Stimulated activated CD8-positive, alpha-beta memory T cell treated with anti-CD3 and anti-CD28 coated beads, Interleukin-7, amount 100 ng/mL, for 1 hour (primary cell): ENCODE measurements around the gene STAB2.
A peak's percentile ranks its signal among the peaks of the same experiment; 100 is the strongest.

Source experiments
- DNase-seq, 2 donors: peaks; one replicate each; pipeline ENCODE4 v3.0.0-alpha.2; 2020; ENCODE audit warnings: low read depth in 2 of 2

STAB2 gene

DNA sequence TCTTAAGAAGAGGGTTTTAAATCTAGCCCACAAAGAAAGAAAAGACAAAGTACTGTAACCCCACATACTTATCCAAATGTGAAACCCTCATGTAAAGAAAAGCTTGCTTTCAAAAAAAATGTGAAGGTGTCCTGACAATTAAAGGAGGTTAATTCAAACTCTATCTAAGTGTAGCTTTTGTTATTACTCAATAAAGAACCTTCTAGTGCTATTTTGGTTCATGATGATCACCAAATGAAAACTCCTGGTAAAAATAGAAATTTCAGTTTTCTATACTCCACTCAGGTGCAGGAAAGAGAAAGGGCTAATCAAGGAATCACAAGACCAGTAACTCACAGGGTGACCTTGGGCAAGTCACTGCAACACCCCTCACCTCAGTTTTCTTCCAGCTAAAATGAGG lies 1.6 kb downstream of the STAB2 start:
- DNase-seq = no peak

DNA sequence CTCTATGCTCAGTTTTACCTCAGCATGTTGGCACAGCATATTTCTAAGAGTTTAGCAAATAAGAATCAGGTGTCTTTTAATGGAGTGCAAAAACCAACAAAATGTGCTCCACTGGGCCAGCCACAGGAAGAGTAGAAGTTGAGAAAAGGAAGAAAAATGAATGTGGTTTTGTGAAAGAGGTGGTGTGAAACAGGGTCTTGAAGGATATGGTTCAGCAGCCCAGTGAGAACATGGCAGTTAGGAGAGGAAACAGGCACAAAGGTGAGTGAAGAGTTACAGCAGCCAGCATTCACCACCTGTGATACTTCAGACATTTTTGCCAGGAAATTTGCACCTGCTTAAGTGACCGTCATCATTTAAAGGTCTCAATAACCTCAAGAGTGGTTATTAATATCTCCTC lies 2.4 kb downstream of the STAB2 start:
- DNase-seq = no peak

- DNase-seq = no peak
Measured at GRCh38 chr12:103590271-103590670, 3.2 kb downstream of the STAB2 start.

DNA sequence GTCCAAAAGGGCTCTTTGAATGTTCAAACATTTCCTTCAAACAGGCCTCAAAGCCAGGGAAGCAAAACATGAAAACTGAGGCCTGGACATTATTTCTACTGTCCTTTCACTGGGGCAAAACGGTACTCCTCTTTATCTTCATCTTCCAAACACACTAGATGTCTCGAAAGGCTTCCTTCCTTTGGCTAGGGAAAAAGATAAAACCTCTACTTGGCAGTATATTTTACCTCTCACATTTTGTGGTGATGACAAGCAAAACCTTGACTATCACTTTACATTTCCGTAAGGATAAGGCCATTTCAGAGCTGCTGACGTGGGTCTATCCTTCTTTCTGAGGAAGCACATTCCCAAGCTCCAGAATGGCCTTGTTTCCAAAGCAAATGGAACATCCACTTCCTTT lies 9.9 kb downstream of the STAB2 start:
- DNase-seq = no peak

DNA sequence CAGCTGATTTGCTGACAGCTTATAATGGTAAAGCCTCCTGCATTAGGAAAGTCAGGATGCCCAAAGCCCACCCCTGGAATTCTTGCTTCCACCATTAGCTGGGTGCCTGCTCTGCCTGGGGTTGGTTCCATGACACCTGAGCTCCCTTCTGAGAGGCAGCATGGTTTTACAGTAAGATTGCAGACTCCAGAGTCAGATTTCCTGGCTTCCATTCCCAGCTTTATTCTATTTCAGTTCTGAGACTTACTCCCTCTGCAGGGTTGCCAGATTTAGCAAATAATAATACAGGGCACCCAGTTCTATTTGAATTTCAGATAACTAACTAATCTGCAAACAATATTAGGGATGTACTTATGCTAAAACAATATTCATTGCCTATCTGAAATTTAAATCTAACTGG lies 12.2 kb downstream of the STAB2 start:
- no peak for DNase-seq

DNA sequence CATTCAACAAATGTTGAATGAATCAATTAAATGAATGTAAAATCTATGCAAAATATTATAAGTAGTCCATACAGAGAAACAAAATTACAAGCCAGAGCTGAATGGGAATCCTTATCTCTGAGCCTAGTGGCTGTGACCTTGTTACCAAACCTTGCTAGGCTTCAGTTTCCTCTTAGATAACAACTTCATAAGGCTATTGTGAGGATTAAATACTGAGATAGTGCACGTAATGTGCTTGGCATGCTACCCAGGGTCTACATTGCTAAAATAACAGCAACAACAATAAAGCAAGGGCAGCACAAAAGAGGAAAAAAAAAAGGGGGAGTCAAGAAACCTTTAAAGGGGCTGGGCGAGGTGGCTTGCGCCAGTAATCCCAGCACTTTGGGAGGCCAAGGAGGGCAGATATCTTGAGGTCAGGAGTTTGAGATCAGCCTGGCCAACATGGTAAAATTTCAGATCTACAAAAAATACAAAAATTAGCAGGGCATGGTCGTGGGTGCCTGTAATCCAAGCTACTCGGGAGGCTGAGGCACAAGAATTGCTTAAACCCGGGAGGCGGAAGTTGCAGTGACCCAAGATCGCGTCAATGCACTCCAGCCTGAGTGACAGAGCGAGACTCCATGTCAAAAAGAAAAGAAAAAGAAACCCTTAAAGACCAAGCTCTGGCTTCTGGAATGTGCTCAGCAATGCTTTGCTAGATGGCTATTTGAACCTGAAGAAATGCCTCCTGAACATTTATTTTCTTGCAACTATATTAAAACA lies 14.1 kb downstream of the STAB2 start:
- no peak for DNase-seq

DNA sequence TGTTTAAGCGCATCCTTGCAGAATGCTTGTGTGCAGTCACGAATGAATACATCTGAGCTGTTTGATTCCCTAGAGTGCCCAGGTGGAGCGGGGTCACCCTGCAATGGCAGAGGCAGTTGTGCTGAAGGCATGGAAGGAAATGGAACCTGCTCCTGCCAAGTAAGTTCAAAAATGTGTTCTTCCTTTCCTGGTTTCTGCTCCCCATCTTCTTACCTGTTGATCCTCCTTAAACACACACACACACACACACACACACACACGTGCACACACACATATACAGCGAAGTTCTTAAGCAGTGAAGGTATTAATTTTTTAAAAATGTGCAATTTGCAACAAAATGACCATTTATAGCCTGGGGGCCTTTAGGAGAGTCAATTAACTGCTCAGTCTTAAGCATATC lies 33.3 kb downstream of the STAB2 start:
- DNase-seq = no peak

- DNase-seq = no peak
Measured at GRCh38 chr12:103623716-103624115, 36.6 kb downstream of the STAB2 start.

DNA sequence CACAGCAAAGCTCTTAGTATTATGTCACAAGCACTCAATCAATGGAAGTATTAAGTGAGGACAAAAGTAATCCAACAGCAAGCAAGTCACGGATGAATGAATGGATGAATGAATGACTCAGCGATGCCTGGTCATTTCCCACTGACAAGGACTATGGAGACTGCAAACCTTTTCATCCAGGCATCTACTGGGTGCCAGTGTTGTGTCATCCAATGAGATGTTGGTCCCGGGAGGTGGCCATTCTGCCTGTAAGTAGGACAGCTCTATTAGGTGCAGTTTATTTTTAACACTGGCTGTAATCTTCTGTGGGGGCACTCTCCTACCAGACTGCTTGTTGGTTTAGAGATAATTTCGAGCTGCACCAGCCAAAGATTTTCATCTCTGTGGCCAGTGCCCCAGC lies 39.4 kb downstream of the STAB2 start:
- no peak for DNase-seq

DNA sequence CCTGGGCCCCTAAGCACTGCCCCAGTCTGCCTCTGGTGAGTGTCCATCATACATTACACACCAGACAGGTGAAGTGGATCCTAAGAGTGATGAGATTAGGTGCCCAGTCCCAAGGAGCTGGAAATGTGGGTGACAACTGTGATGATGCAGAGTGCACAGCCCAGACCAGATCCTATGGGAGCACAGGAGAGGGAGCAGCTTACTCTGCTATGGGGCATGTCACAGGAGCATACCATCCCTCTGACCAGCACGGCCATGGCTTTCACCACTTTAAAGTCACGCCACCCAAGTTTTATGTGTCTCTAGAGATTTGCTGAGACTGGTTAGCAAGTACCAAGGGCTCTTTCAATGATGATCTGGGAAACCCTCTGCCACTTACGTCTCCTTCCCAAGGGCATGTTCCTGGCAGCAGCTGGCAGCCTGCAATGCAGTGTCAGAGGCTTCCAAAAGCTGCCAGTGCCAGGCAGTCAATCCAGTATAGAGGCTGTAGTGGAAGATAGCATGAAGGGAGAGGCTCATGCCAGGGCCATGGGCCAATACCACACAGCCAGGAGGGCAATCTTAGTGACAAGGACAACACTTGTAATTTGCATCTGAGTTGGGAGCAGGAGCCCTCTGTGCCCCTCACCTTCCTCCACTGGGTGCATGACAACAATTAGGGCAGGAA lies 40.2 kb downstream of the STAB2 start:
- DNase-seq = no peak

- DNase-seq = peak in 1 of 2 donors; percentile 2
Measured at GRCh38 chr12:103632554-103633216, 45.6 kb downstream of the STAB2 start.

- DNase-seq = no peak
Measured at GRCh38 chr12:103634732-103635131, 47.7 kb downstream of the STAB2 start.

- no peak for DNase-seq
Measured at GRCh38 chr12:103635419-103635818, 48.3 kb downstream of the STAB2 start.

- DNase-seq = no peak
Measured at GRCh38 chr12:103637021-103637420, 49.9 kb downstream of the STAB2 start.

GRCh38 chr12:103637429-103637828 lies 50.4 kb downstream of the STAB2 start:
- DNase-seq = no peak

GRCh38 chr12:103639983-103640382 lies 52.9 kb downstream of the STAB2 start:
- DNase-seq = no peak

- DNase-seq = no peak
Measured at GRCh38 chr12:103640410-103640809, 53.3 kb downstream of the STAB2 start.

GRCh38 chr12:103640831-103641230 lies 53.8 kb downstream of the STAB2 start:
- no peak for DNase-seq

DNA sequence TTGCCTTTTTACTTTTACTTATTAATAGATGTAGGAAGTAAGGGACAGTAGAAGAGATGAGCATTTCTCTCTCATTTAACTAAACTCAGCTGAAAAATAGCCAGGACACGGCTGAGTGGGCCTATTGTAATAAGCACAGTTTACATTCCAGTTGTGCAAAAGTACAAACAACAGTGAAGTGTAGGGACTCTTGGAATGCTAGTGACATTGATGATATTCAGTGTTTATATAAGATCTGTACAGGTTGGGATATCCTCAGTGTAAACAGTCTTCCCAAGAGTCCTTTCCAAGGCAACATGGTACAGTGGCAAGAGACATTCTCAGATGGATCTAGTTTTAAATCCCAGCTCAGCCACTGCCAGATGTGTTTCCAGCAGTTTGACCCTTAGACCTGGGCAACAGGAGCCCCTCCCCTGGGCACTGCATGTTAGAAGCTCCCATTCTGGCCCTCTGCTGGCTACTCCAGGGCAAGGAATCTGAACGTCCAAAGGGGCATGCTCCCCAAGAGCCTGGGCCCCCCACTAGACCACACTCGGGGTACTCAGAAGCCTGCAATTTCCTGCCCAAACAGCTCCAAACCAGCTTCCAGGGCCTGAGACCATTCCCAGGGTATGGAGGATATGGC lies 55.3 kb downstream of the STAB2 start:
- DNase-seq = no peak

DNA sequence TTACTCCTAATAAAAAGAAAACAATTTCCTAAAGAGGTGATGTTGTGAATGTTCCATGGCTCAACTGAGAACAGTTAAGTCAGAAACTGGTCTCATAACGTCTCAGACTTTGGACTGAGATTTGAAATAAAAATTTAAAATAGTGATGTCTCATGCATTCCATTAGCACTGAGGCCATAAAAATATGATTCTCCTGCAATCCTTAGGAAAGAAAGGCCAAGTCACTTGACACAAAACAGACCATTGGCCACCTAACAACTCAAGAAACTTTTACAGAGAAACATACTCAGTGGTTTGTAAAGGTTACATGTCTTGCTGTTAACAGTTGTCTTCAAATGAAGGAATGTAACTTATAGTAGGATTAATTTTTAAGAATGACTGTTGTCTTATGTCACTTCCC lies 58.1 kb downstream of the STAB2 start:
- DNase-seq = no peak

DNA sequence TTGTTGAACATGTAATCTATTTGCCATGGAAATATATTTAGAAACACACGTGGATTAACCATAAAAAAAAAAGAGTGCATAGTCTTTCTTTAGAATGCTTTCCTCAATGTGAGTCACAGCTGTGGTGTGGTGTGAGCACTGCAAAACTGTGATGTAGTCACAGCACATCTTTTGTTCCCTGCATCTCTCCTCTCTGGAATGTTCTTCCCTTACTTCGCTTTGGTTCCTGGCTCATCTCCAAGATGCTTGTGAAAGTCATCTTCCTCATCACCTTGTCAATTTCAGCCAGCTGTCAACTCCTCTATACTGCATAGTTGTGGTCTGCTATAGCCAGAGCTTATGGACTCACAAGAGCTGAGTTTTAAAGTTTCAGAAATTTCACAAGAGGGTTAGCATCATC lies 60.2 kb downstream of the STAB2 start:
- DNase-seq = no peak

- DNase-seq = no peak
Measured at GRCh38 chr12:103652808-103653207, 65.7 kb downstream of the STAB2 start.
